GM19035 (cell line): ENCODE data around the gene C1orf53.
A peak's percentile ranks its signal among the peaks of the same experiment; 100 is the strongest.
"Not testable (repeated sequence)": the region's sequence is repeated elsewhere in the genome, so short reads cannot be mapped to it uniquely, and the experiment has no call there.

ENCODE experiments used
- ATAC-seq: cut with Tn5 transposase; IDR thresholded peaks from one replicate; pipeline ENCODE4 v1.9.1; 2021; ENCODE audit not compliant: unreplicated experiment

Gene C1orf53

DNA sequence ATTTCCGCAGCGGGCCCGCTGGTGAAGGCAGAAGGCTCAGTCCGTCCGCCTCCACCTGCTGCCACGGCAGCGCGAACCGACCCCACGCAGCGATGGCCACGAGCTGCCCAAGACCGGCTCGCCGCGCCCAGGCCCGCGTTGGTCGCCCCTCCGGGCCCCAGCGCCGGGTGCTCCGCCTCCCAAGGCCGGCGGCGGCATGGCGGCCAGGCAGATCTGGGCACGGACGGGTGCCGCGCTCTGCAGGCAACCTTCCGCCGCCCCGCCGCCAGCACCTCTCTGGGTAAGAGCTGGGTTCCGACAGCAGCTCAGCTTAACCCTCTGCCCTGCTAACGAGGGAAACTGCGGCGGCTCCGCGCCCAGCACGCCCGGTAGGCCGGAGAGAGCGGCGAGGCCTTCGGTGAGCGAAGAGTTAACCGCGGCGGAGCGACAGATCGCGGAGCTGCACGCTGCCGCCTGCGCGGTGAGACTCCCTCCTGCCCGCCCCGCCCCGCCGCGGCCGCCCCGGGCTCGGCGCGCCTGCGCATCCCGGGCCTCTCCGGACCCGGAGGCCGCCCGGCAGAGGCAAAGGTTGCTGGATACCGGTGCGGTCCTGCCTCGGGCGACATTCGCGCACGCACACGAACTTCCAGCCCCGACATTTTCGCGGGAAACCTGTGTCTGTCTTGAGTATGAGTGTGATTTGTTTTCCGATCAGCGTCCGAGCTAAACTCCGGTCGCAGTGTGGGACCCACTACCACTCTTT lies at the start of gene C1orf53:
Gene C1orf53, plus strand, starts transcription at position 177 of the 742 bp plus-strand sequence. Its CDS starts 20 bp downstream, at position 197.
- peak; percentile 97 for ATAC-seq

DNA sequence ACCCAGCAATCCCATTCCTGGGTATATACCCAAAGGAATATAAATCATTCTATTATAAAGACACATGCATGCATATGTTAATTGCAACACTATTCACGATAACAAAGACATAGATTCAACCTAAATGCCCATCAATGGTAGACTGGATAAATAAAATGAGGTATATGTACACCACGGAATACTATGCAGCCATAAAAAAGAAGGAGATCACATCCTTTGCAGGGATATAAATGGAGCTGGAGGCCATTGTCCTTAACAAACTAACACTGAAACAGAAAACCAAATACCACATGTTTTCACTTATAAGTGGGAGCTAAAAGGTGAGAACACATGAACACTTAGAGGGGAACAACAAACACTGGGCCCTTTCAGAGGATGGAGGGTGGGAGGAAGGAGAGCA lies 46.7 kb upstream of the C1orf53 start:
- not testable (repeated sequence) for ATAC-seq

DNA sequence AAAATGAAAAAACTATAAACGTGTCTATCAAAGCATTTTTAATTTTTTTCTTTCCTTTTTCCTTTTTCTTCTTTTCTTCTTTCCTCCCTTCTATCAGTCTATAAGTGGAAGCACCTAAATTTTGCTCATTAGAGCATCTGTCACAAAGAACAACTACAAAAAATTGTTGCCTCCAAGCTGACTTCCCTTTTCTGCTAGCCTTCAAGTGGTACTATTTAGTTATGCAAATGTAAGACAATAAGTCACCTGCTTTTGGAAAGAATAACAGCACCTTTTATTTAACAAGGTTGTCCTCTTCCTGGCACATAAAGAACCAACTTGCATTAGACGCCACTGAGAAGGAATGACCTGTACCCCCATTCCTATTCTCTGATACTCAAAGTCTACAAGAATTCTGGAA lies 45.0 kb upstream of the C1orf53 start:
- ATAC-seq: no peak

DNA sequence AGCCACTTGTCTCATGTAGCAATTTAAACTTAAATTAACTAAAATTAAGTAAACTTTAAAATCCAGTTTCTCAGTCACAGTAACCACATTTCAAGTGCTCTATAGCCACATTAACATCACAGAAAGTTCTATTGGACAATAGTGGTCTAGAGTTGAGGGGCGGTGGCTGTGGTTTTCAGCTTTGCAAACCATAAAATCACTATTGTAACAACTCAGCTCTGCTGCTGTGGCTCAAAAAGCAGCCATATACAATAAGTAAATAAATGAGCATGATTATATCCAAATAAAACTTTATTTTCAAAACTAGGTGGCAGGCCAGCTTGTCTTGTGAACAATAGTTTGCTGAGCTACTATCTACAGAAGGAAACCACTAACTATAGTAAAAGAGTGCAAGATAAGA lies 43.4 kb upstream of the C1orf53 start:
- ATAC-seq: no peak

DNA sequence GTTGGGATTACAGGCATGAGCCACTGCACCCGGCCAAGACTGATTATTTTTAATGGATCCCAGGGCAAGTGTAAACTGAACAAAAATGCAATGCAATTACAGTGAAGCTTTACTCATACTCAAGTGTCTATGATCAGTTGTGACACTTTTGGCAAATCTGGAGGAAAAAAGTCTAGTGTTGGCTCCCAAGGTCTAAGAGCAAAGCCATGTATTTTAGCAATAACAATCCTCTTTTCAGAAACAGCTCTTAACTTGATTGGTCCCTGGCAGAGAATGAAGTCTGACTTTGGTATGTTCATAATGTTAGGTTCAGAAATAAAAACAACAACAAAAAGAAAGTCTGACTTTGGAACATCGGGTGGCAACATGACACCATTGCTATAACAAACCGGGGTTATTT lies 40.2 kb upstream of the C1orf53 start:
- ATAC-seq: no peak

DNA sequence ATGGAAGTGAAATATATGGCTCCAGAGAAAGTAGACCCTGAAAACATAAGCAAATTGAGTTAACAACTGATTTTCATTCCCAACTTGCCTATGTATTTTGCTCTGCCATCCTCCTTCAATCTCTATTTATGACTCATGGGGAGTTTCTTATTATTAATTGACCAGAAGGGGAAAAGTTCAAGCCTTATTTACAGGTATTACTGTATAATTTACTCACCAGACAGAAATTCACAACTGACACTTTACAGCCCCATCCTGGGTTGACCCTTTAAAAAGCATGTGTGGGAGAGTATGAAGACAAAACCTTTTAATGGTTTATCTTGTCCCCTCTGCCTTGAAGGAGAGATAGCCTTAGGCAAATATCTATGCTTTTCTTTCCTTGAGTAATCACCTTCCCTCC lies 39.8 kb upstream of the C1orf53 start:
- no peak for ATAC-seq

DNA sequence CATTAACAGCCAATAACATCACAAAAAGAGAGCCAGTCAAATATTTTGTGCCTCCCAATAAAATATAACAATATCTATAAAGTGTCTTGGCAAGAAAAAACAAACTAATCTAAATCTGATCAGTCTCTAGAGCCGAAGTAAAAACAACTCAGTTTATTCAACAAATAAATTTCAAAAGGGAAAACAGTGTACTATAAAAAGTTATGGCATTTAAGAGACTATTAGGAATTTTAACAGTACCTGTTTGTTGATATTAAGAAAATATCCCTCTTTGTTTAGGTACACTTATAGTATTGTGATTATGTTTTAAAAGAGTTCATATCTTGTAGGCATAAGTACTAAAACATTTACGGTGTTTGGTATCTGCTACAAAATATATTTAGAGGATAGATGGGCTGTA lies 36.6 kb upstream of the C1orf53 start:
- no peak for ATAC-seq

- peak; percentile 97 for ATAC-seq
Observed at GRCh38 chr1:197868751-197869489, 33.5 kb upstream of the C1orf53 start.

GRCh38 chr1:197869490-197870077 lies 32.8 kb upstream of the C1orf53 start:
- no peak for ATAC-seq

DNA sequence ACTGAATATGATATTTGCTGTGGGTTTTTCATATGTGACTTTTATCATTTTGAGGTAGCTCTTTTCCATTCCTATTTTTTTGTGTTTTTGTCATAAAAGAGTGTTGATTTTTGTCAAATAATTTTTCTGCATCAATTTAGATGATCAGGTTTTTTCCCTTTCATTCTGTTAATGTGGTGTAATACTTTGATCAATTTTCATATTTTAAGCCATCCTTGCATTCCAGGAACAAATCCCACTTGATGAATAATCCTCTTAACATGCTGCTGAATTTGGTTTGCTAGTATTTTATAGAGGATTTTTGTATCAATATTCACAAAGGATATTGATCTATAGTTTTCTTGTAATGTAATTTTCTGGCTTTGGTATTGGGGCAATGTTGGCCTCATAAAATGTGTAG lies 25.5 kb upstream of the C1orf53 start:
- ATAC-seq: no peak

DNA sequence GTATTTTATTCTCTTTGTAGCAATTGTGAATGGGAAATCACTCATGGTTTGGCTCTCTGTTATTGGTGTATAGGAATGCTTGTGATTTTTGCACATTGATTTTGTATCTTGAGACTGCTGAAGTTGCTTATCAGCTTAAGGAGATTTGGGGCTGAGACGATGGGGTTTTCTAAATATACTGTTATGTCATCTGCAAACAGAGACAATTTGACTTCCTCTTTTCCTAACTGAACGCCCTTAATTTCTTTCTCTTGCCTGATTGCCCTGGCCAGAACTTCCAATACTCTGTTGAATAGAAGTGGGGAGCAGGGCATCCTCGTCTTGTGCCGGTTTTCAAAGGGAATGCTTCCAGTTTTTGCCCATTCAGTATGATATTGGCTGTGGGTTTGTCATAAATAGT lies 22.0 kb upstream of the C1orf53 start:
- not testable (repeated sequence) for ATAC-seq

- ATAC-seq: not testable (repeated sequence)
Observed at GRCh38 chr1:197882241-197882640, 20.2 kb upstream of the C1orf53 start.

GRCh38 chr1:197884173-197884572 lies 18.3 kb upstream of the C1orf53 start:
- no peak for ATAC-seq

GRCh38 chr1:197890936-197891335 lies 11.5 kb upstream of the C1orf53 start:
- no peak for ATAC-seq

GRCh38 chr1:197892684-197893083 lies 9.7 kb upstream of the C1orf53 start:
- ATAC-seq: no peak

DNA sequence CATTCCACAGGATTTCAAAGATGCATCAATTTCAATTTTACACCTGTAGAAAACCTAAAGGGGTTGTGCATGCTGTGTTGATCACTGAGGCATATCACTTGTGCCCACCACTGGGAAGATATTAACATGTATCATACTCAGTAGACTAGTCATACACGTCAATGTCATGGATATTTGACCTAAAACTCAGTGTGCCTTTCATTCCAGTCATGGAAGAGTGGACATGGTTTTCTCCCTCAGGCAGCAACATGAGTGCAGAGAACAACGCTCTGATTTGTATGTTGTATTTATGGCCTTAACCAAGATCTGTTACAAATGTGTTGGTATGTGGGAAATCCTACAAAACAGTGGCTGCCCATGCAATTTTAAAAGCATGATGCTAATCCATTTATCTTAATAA lies 6.1 kb upstream of the C1orf53 start:
- ATAC-seq: no peak

GRCh38 chr1:197899037-197899436 lies 3.4 kb upstream of the C1orf53 start:
- ATAC-seq: no peak

DNA sequence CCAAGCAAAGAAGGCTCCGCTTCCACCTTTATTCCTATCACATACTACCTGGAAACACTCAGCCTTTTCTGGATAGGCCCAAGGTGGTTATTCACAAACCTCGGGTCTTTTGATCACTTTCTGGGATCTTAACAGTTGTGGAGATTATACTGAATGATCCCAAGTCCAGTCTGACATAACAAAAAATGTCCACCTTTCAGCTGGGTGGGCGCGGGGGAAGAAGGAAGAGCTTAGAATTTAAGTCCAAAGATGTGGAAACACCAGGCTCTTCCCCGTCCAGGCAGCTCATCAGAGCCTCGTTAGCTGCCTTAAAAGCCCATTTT lies 338 bp upstream of the C1orf53 start:
- no peak for ATAC-seq

- ATAC-seq: no peak
Observed at GRCh38 chr1:197903196-197903514, 725 bp downstream of the C1orf53 start.

DNA sequence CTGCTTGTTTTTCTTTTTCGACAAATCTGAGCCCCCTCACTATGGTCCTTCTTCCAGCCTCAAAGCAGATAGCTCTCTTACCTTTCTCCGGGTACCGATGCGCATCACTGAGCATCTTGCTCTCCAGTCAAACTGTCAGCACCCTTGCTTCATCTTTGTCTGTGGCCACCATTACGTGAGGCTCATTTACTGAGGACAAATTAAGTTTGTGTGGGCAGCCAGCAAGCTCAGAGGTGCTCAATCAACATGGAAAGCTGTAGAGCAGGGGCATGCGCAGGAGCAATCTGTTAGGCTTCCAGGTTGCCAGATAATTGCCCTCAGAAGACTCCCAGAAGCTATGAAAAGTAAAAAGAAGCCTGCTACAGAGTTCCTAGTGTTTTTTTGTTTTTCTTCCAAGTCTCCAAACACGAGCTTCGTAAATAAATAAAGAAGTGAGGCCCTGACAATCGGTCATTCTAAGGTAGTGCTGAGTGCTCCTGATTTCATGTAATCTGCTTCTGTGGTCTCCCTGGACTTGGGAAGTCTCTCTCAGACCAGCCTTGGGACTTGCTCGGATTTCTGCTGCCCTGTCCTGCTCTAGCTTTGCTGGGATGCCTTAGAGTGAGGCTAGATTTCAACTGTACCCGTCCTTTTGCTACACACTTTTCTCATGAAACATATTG lies 1.8 kb downstream of the C1orf53 start:
- no peak for ATAC-seq

DNA sequence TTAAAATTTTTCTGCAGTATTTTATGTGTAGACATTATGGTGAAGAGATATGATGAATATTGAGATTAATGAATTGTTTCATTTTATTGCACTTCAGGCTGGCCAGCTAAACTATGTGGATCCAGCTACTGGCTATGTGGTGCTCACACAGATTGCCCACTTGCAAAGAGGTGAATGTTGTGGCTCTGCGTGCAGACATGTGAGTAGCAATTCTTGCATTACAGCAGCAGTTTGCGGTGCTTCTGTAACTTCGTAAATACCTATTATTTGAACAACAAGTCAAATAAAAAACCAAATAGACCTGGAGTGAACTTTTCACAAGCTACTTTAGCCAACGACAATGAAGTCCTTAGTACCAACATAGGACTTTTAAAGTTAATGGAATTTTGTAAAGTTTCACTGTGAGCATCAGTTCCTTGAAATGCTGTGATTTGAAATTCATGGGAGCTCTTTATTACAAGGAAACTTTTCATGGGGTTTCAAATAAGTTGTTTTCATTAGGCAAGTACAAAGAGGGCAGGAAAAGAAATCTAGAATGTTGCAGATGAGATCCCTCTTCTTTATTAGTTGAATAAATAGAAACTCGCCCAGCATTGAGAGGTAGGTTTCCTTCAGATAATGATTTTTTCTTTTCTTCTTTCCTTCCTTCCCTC lies 3.4 kb downstream of the C1orf53 start:
- no peak for ATAC-seq
